ENCODE data around the gene DLGAP1. TPM values are rescaled to one million over a fixed set of nuclear protein-coding genes. Genes with fewer than 3 reads are reported as not detected.

Gene DLGAP1
- total RNA-seq, 1 donor from 2014 or later: 5.4 TPM

GRCh38 chr18:4084382-4084900 is 370.7 kb downstream of the DLGAP1 start:
- H3K4me1 ChIP-seq: no peaks in the 10 kb centered on the region
- intact Hi-C loops (cut with DNase I): no loop called here
- no peak for TF ChIP-seq CTCF (IDR thresholded peaks at IDR 0.05)
- H3K27ac ChIP-seq: no peak overlapping the region
- DNase-seq (no peak), ATAC-seq (no peak)
- no peaks in the 10 kb centered on the region for H3K9me3 ChIP-seq
- no peaks in the 10 kb centered on the region for H3K36me3 ChIP-seq
- no peak overlapping the region for H3K4me3 ChIP-seq
- H3K27me3 ChIP-seq: no peaks in the 10 kb centered on the region

GRCh38 chr18:4078246-4078645 is 376.9 kb downstream of the DLGAP1 start:
- intact Hi-C loops (cut with DNase I): no loop called here
- DNase-seq: no peak
- ATAC-seq: no peak

GRCh38 chr18:4077721-4078120 is 377.4 kb downstream of the DLGAP1 start:
- Histone ChIP-seq H3K9me3 (no peaks in the 10 kb centered on the region), H3K4me3 (no peak overlapping the region), H3K36me3 (no peaks in the 10 kb centered on the region), H3K27me3 (no peaks in the 10 kb centered on the region), H3K4me1 (no peaks in the 10 kb centered on the region), H3K27ac (no peak overlapping the region)
- TF ChIP-seq CTCF (IDR thresholded peaks at IDR 0.05): no peak
- intact Hi-C loops (cut with DNase I): no loop called here
- ATAC-seq (no peak), DNase-seq (no peak)

More at GRCh38 chr18:4078246-4078645, 376.9 kb downstream of the DLGAP1 start:
- Histone ChIP-seq H3K27me3 (no peaks in the 10 kb centered on the region), H3K27ac (no peak overlapping the region), H3K4me1 (no peaks in the 10 kb centered on the region), H3K9me3 (no peaks in the 10 kb centered on the region), H3K36me3 (no peaks in the 10 kb centered on the region), H3K4me3 (no peak overlapping the region)
- no peak for TF ChIP-seq CTCF (IDR thresholded peaks at IDR 0.05)

GRCh38 chr18:4077204-4077603 is 377.9 kb downstream of the DLGAP1 start:
- DNase-seq (no peak), ATAC-seq (no peak)
- H3K4me3 ChIP-seq: no peak overlapping the region
- no peaks in the 10 kb centered on the region for H3K27me3 ChIP-seq
- intact Hi-C loops (cut with DNase I): no loop called here
- no peaks in the 10 kb centered on the region for H3K9me3 ChIP-seq
- no peaks in the 10 kb centered on the region for H3K36me3 ChIP-seq
- H3K4me1 ChIP-seq: no peaks in the 10 kb centered on the region
- no peak overlapping the region for H3K27ac ChIP-seq
- TF ChIP-seq CTCF (IDR thresholded peaks at IDR 0.05): no peak

- DNase-seq (no peak), ATAC-seq (no peak)
- H3K9me3 ChIP-seq: no peaks in the 10 kb centered on the region
- no peaks in the 10 kb centered on the region for H3K27me3 ChIP-seq
- TF ChIP-seq CTCF (IDR thresholded peaks at IDR 0.05): no peak
- no peak overlapping the region for H3K27ac ChIP-seq
- no peaks in the 10 kb centered on the region for H3K36me3 ChIP-seq
- intact Hi-C loops (cut with DNase I): no loop called here
- H3K4me1 ChIP-seq: no peaks in the 10 kb centered on the region
- no peak overlapping the region for H3K4me3 ChIP-seq
These were observed 380.5 kb downstream of the DLGAP1 start for GRCh38 chr18:4074647-4075046.

- no peaks in the 10 kb centered on the region for H3K4me1 ChIP-seq
- H3K9me3 ChIP-seq: no peaks in the 10 kb centered on the region
- no peak for TF ChIP-seq CTCF (IDR thresholded peaks at IDR 0.05)
- no peaks in the 10 kb centered on the region for H3K36me3 ChIP-seq
- DNase-seq: no peak
- no peak for ATAC-seq
- no peak overlapping the region for H3K27ac ChIP-seq
- intact Hi-C loops (cut with DNase I): no loop called here
- no peak overlapping the region for H3K4me3 ChIP-seq
- H3K27me3 ChIP-seq: no peaks in the 10 kb centered on the region
These were observed 385.9 kb downstream of the DLGAP1 start for GRCh38 chr18:4069183-4069582.
